ENCODE results near the gene EID2. TPM values are rescaled to one million over a fixed set of nuclear protein-coding genes. Genes with fewer than 3 reads are reported as not detected.

The EID2 gene
- total and polyA plus RNA-seq, 2 of the 13 experiments (the other 11 are each of a cell fraction or from before 2014, with no cell fraction given) = 3.7 to 14.1 TPM

GRCh38 chr19:39514840-39515550, 25.0 kb downstream of the EID2 start, which contains the start of gene SELENOV (continued):
- TF ChIP-seq RERE (CRISPR knock-in tag; IDR thresholded peaks at IDR 0.05; ENCODE audit: low read depth) (no peak), SRSF1 (optimal IDR thresholded peaks at IDR 0.05; ENCODE audit: low read depth, low read length) (peak; percentile 47), ZNF7 (CRISPR knock-in tag; IDR thresholded peaks at IDR 0.05) (no peak), SALL1 (CRISPR knock-in tag; IDR thresholded peaks at IDR 0.05) (peak; percentile 18; the same call in 1 of the 2 replicates), ZNF766 (CRISPR knock-in tag; IDR thresholded peaks at IDR 0.05; ENCODE audit: borderline replicate concordance) (no peak), NCOA2 (CRISPR knock-in tag; IDR thresholded peaks at IDR 0.05) (no peak), CTCF (CRISPR knock-in tag; IDR thresholded peaks at IDR 0.05) (peak; percentile 51), PCBP1 (IDR thresholded peaks at IDR 0.05; ENCODE audit: borderline replicate concordance, low read depth, low read length) (0 out of 2 replicates have a peak, but pooled peaks have one; percentile 15), NR2F2 (IDR thresholded peaks at IDR 0.05; ENCODE audit: borderline replicate concordance, low read depth) (peak; percentile 32; the same call in 1 of the 2 replicates), ARHGAP35 (CRISPR knock-in tag; IDR thresholded peaks at IDR 0.05; ENCODE audit: borderline replicate concordance) (no peak), NR2C2 (CRISPR knock-in tag; IDR thresholded peaks at IDR 0.05; ENCODE audit: borderline replicate concordance) (peak; percentile 30; the same call in 1 of the 2 replicates), ERF (CRISPR knock-in tag; IDR thresholded peaks at IDR 0.05) (0 out of 2 replicates have a peak, but pooled peaks have one; percentile 23), SNAI1 (CRISPR knock-in tag; IDR thresholded peaks at IDR 0.05; ENCODE audit: borderline replicate concordance) (0 out of 2 replicates have a peak, but pooled peaks have one; percentile 22), PATZ1 (CRISPR knock-in tag; IDR thresholded peaks at IDR 0.05) (peak; percentile 73), ARID3A (IDR thresholded peaks at IDR 0.05; ENCODE audit: low read depth, low read length) (no peak), HOXA3 (CRISPR knock-in tag; IDR thresholded peaks at IDR 0.05) (peak; percentile 34; the same call in 1 of the 2 replicates)

Data from HepG2 (cell line).